HG02973 (cell line): ENCODE data around the gene ARAP3.
"Not testable (repeated sequence)": the region's sequence is repeated elsewhere in the genome, so short reads cannot be mapped to it uniquely, and the experiment has no call there.

ENCODE experiments used
- ATAC-seq: cut with Tn5 transposase; IDR thresholded peaks from one replicate; pipeline ENCODE4 v1.9.1; 2021; ENCODE audit warnings: moderate library complexity; ENCODE audit not compliant: unreplicated experiment

The ARAP3 gene

DNA sequence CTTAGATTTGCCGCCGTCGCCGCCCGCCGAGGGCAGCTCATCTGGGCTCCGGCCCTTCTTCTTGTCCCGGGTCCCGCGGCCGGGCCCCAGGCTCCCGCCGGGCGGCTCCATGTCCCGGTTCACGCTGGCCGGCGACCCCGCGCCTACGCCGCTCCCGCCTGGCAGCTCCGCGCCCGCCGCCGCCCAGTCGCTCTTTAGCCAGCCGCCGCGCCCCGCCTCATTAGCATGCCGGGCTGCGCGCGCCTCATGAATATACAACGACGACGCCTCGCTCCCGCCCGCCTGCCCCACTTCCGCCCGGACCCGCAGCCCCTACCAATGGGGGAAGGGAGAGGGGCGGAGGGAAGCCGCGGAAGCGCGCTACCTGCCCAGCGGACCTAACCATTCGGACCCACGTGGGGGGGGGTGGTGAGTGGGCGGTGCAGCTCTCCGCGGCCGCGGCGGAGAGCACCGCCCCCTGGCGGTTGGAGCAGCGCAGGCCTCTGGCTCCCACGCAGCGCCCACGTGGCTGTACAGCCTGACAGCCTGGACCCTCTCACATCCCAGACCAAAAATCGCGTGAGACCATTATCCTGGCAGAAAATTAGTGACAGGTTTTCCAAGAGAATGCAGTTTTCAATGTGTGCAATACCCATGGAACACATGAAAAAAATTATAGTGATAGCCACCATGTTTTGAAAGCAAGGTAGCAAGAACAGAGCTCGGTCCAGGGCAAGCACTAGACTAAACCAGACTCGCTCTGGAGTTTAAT is 63.1 kb downstream of the ARAP3 start, which contains the start of gene DIAPH1:
Gene DIAPH1 (minus strand): TSS at position 197 of the 751 bp plus-strand sequence. CDS start 86 bp downstream, at position 111.
- ATAC-seq = peak; percentile 79

GRCh38 chr5:141618030-141618803 is 63.8 kb downstream of the ARAP3 start:
- peak; percentile 36 for ATAC-seq

GRCh38 chr5:141617682-141618029 is 64.4 kb downstream of the ARAP3 start:
- no peak for ATAC-seq

DNA sequence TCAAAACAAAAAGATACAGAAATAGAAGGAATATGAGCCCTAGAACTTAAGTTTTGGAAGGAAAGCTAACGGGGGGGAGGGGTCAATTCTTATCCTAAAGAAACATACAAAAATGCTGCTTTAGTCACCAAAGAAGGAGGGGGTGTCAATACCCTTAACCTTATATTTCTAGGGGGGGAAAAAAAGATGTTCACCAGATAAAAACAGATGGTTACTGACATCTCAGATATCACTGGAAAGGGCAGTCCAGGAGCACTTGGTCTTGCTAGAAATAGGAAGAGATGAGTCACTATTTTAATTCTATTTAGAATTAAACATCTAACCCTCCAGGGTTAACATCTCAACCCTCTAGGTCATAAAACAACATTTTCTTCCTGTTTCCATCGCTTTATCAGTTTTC is 64.9 kb downstream of the ARAP3 start:
- ATAC-seq = no peak

- no peak for ATAC-seq
These were observed 65.9 kb downstream of the ARAP3 start for GRCh38 chr5:141615991-141616720.

DNA sequence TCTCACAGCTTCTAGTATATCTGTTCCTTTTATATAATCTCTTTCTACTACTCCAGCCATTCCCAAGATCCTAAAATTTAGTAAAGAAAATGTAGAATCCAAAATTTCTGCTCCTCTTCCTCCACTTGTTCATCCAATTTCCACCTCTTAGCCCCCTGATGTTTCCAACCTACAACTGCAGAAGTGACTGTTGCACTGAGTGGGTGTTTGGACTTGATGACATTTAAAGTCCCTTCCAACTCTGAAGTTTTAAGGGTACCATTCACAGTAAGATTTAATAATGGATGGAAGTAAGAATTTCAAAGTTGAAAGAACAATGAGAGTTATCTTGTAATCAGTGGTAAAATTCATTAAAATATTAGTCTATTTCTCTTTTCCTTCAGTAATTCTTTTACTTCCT is 68.7 kb downstream of the ARAP3 start:
- ATAC-seq = no peak

DNA sequence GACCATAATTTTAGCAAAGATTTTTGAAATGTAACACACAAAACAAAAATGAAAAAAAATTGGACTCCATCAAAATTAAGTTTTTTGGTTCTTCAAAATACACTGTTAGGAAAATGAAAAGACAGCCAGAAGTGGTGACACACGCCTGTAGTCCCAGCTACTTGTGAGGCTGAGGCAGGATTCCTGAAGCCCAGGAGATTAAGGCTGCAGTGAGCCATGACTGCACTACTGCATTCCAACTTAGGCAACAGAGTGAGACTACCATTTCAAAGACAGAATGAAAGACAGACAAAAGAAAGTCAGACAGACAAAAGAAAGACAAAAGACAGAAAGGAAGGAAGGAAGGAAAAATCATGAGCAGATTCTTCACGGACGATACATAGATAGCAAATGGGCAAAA is 70.7 kb downstream of the ARAP3 start:
- no peak for ATAC-seq

DNA sequence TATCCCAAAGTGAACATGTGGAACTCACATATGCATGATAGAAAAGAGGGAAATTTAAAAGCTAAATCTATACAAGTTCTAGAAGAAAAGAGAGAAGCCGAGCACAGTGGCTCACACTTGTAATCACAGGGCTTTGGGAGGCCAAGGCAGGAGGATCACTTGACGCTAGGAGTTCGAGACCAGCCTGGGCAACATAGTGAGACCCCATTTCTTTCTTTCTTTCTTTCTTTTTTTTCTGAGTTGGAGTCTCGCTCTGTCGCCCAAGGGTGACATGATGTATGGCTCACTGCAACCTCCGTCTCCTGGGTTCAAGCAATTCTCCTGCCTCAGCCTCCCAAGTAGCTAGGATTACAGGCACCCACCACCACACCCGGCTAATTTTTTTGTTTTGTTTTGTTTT is 72.1 kb downstream of the ARAP3 start:
- ATAC-seq = not testable (repeated sequence)

GRCh38 chr5:141609044-141609443 is 73.0 kb downstream of the ARAP3 start:
- no peak for ATAC-seq

- ATAC-seq = no peak
These were observed 73.5 kb downstream of the ARAP3 start for GRCh38 chr5:141608557-141608956.

- ATAC-seq = no peak
These were observed 74.0 kb downstream of the ARAP3 start for GRCh38 chr5:141608046-141608445.

DNA sequence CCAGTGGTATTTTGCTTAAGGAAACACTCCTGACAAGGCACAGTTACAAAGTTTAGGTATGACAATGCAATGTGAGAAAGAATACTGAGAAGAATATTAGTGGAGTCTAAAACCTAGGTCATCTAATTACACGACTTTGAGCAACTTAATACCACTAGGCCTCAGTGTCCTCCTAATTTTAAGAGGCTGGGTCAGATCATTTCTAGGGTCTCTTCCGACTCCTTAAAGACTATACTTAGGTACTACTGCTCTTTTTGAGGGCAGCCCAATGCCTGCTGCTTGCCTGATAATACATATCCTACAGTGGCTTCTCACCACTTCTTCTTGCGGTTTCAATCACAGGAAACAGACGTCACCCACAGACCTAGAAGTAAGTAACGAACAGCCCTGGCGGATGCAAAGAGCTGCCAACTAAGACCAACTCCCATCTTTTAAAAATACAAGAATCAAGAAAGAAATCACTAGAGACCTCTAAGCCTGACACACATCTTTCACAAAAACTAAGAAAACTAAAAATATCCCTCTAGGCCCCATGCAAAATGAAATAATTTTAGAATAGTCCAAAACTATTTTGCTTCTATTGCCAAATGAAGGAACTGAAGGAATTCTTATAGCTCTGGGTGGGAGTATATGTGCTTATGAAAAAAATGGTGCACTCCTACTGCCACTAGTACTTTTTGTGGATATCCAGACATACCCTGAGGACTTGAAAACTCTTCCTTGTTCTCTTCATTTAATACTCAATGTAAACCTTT is 76.3 kb downstream of the ARAP3 start:
- ATAC-seq = peak; percentile 94

DNA sequence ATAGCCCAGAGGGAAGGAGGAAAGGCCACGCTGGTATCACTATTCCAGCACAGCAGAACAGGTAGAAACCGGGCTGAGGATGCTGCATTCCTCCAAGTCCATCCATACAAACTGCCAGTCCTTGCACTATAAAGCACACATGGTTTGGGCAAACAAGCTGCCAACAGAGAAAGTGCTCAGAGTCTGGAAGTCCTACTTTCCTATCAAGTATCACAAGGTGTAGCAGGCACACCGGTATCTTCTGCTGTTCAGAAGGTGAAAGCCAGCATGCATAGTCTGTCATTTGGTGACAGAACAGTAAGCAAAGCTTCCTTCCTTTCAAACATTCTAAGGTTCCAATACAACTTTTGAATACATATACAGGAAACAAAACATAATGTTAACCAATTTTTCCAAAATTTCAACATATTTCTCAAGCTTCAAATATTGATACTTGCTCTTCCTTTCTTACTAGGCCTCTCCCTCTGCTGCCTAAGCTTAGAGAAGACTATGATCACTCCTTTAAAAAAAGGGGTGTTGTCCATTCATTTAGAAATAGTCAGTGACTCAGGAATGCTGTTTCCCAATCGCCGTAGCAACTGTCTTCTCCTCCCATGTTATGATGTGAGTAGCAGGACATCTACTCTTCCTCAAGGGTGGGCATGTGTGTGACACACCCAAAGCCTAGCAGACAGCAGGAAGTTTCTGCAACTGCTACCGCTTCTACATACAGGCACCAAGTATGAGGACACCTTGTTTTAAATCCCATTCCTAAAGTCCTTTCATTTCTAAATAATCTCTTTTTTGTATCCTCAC is 77.9 kb downstream of the ARAP3 start:
- no peak for ATAC-seq
